ENCODE measurements around the gene ACER2.

DNA sequence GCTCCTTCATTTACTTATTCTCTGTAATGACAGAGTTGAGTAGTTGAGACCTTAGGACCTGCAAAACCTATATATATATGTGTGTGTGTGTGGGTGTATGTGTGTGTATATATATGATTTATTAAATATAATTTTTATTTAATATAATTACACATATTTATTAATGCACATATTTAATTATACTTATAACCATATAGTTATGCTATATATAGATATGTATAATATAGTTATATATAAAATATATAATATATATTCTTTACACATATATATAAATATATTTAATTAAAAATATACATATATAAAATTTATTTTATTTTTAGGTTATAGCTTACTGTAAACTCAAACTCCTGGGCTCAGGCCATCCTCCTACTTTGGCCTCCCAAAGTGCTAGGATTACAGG lies 23.7 kb downstream of the ACER2 start:
- TF ChIP-seq, protein P1, sequence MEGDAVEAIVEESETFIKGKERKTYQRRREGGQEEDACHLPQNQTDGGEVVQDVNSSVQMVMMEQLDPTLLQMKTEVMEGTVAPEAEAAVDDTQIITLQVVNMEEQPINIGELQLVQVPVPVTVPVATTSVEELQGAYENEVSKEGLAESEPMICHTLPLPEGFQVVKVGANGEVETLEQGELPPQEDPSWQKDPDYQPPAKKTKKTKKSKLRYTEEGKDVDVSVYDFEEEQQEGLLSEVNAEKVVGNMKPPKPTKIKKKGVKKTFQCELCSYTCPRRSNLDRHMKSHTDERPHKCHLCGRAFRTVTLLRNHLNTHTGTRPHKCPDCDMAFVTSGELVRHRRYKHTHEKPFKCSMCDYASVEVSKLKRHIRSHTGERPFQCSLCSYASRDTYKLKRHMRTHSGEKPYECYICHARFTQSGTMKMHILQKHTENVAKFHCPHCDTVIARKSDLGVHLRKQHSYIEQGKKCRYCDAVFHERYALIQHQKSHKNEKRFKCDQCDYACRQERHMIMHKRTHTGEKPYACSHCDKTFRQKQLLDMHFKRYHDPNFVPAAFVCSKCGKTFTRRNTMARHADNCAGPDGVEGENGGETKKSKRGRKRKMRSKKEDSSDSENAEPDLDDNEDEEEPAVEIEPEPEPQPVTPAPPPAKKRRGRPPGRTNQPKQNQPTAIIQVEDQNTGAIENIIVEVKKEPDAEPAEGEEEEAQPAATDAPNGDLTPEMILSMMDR (IDR thresholded peaks at IDR 0.05) = no peak
- no peak for TF ChIP-seq POLR2A (IDR thresholded peaks at IDR 0.05)

All from lower leg skin (tissue), 3 donors.